Activated CD8-positive, alpha-beta memory T cell treated with anti-CD3 and anti-CD28 coated beads, Interleukin-2, amount 50 U/mL, for 24 hours (primary cell): ENCODE data around the gene MRPS6.

Experiments
- DNase-seq: peaks from one replicate; pipeline ENCODE4 v3.0.0-alpha.2; 2020; ENCODE audit errors: extremely low read depth

MRPS6 gene

DNA sequence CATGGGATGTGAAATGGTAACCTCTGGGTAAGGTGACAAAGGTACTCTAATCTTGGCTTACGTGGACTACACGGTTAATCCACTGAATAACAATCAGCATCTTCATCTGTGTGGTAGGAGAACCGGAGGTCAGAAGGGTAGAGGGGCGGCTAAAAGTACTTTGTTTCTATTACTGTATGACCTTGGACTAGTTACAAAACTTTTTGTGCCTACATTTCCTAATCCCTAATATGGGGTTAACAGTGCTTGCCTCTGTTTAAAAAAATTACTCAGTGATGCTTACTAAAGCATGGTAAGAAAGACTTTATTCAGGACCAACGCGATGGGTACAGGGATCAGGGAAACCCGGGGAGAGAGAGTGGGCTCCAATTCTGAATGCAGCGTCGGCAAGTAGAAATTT is 1.7 kb upstream of the MRPS6 start:
- DNase-seq, result no peak

DNA sequence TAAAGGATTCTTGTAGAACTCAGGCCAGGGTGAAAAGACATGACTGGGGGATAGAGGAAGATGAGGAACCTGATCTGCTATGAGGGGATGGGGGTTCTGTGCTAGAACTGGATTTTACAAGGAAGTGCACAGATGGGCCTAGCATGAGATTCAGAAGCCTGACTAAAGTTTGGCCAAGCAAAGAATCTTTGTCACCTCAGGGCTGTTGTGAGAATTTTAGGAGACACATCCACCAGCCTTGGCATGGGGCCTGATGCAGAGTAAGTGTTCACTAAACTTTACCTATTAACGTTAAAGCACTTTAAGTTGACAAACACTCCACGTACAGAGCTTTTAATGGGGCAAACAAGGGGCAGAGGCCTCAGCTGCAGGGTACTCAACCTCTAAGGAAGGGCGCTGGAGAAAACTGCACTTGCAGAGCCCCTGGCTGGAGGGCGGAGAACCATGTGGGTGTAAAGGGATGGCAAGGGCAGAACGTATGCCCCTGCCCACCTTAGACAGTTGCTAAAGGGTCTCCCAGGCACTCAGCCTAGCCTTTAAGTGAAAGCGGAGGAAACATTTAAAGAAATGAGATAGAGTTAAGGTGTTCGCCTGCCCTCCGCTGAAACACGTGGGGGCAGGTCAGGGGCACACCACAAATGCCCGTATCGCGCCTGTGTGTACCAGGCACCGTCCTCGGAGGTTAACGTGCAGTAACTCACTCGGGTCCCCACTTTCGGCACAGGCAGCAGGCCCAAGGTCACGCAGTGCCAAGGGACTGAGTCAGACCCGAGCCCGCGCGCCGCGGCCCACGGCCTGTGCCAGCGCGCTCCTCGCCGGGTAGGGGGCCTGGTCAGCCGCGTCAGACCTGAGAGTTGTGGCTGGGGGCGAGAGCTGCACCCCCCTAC is 990 bp upstream of the MRPS6 start:
- no peak for DNase-seq

DNA sequence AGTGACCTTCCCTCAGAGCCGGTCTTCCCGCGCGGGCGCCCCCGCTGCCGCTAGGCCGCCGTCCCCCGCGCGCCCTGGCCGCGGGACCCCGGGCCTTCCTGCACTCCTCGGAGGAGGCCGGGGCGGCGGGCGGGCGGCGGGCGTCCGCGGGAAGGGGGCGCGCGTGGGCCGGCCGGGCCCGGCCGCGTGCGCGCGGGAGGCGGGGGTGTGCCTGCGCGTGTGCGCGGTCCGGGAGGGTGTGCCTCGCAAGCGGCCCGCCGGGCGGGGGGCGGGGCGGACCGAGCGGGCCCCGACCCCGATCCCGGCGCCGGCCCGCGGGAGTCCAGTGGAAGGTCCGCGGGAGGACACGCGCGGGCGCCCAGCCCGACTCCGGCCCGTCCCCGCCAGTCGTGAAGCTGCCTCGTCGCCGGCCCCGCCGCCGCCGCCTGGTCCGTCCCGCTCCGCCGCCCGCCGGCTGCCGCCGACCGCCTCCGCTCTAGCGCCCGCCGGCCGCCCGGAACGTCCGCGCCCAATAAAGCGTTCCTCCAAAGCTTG is 438 bp downstream of the MRPS6 start:
- no peak for DNase-seq

DNA sequence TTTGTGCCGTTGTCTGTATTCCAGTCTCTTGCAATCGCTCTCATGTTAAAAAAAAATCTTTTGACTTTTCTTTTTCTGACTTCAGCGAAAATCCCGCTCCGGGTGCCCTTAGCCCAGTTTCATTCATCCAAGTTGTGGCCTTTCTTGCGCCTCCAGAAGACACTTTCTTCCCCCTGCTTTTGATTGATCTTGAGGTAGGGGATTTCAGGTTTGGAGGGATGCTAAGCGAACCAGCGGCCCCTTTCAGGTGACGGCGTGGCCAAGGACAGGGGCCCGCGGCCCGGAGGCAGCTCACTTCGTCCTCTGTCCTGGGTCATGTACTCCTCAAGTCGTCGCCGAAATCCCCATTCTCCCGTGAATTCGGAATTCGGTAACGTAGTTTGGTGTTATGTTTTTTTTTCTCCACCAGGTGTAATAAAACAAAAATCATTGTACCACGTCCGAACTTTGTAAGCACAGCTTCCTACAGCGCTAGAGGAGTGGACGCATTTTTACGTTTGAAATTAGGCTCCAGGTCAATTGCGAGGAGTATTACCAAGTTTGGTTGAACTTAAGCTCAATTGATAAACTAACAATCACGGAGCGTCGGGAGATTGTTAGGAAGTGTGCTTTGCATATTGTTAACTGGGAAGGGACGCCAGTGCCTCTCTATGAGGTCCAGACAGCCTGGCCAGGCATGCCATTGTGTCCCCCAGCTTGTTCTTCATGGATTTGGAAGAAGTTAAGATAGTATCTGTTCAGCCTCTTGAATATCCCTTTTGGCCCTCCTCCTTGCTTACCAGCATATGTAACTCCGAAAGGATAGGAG is 1.1 kb downstream of the MRPS6 start:
- no peak for DNase-seq

DNA sequence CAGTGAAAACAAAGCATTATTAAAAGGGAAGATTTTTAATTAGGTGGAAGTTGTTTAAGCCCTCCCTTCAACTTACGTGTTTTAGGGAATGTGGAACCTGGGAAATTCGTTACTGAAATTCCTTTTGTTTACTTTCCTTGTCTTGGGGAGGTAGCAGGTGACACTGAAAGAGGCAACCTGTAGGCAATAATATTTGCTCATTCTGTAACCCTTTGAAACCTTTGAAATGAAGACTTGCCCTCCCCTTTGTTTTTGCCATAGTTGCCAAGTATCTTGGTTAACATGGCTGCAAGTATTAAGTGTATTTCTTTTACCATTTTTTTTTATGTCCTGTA is 1.7 kb downstream of the MRPS6 start:
- DNase-seq, result no peak

DNA sequence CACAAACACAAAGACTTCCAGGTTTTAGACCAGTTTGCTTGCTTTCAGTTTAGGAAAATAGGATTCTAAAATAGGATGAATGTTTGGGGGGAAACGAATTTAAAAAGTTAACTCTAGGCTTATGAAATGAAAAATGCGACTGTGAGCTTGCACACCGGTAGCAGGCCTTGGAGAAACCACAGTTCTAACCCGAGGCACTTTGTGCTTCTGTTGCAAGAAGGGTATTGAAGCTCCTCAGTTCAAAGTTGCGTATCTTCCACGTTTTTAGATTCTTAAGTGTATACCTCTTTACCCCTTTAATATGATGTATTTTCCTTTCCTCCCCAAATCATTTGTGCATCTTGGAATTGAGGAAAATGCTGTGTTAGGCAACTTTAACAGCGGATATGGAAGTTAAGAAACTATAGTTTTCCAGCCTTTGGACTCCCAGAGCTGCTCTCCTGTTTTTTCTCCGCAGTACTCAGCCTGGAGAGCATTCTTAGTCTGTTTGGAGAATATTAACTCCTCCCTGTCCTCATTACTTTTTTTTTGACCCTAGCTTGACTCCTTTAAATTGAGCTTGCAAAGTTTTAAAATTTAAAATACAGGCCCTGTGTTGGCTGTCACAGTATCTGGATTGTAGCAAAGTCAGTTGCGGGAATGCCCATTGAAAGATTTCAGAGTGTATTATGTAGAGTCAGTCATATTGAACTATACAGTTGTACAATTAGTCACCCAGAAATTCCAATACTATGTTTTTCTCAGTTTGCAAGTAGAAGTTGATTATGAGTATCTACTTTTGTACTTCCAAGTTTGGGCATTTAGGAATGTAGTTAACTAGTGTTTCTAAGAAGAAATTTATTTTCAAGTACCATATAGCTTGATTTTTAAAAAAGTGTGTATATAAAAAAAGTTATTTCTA is 2.6 kb downstream of the MRPS6 start:
- DNase-seq, result no peak

DNA sequence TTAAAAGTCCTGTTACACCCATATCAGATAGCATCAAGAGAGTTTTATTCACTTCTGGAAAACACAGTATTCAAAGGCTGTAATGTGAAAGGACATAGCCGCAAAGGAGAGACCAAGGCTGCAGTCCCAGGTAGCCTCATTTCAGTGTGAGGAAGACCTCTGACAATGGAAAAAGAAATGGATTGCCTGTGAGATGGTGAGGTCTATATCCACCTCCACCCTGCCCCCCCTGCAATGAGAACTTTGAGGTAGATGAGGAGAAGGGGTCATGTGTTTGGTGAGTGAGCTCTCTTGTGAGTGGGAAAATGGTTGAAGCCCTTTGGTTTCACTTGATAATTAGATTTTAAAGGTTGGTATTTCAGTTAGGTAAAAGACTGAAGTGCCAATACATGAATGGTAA is 3.5 kb downstream of the MRPS6 start:
- no peak for DNase-seq

DNA sequence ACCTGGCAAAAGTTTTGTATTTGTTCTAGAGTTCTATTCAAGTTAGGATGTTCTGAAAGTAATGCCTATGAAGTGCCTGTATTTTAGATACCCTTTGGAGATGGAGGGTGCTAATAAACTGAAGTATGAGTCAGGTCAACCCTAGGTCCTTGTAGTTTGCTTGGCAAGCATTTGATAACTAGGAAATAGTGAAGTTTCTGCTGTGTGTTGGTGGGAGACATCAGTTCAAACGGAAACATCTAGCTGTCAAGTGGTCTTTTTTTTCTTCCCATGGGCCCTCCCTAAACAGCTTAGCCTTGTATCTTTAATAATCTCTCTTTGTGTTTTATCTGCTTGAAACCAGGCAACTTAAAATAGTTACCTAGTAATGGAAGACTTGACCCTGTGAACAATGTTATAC is 4.5 kb downstream of the MRPS6 start:
- no peak for DNase-seq

DNA sequence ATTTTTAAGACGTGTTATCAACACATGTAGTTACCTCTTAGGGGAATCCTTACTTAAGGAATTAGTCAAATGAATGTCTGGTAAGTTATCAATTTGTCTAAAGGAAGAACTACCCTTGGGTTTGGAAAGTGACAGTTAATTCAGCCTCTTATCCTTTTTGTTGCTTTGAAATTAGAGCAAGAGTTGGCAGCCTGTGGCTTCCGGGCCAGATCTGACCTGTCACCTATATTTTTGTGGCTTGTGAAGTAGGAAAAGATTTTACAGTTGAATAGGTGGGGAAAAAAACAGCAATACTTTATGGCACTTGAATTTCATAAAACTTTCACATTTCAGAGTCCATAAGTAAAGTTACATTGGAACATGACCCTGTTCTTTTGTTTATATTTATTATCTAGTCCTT is 5.5 kb downstream of the MRPS6 start:
- DNase-seq, result no peak

DNA sequence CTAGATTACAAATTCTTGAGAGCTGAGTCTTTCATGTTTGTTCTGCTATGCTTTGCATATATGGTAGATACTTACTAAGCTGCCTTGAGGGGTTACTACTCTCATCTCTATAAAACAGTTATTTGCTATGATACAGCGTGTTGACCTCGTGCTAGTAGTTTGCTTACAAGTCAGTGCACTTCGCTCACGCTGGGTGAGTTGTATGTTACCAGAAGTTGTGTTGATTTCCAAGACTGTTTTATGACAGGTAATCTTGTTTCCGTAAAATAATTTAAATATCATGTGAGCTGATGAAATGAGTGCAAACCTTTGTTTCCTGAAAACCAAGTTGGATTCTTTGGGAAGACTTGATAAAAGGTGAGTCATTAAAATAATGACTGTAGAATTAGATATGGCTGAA is 7.3 kb downstream of the MRPS6 start:
- DNase-seq, result no peak

DNA sequence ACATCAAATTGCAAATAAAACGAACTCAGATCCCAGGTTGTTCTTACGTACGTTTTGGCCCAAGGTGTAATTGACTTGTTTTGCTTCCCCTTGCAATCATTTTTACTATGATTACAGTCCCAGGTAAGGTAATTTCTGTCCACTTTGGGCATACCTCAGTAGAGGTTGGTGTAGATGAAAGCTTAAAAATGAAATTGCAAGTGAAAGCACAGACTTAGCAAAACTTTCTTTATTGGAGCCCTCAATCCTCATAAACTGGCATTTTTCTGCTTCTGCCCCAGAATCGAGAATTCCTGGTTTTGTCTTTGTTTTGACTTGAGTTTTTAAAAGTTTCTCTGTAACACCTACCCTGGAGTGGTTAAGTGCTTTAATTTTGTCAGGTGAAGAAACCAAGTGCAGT is 9.4 kb downstream of the MRPS6 start:
- DNase-seq, result no peak

DNA sequence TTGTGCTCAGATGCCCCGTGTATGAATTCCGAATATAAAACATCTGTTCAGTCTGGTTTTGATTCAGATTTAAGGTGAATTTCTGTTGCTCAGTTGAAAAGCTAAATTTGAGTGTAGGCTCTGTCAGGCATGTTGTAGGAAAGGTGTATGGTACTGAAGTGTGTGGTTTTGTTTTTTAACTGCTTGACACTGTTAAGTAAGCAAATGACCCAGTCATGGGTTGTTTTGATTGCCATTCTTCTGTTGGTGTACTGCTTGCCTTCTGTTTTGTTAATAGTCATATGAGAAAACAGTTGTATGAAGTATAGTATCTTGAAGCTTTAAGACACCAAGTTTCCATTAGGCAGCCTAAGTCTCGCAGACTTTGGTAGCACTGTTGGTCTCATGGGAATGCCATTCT is 10.0 kb downstream of the MRPS6 start:
- DNase-seq, result no peak

DNA sequence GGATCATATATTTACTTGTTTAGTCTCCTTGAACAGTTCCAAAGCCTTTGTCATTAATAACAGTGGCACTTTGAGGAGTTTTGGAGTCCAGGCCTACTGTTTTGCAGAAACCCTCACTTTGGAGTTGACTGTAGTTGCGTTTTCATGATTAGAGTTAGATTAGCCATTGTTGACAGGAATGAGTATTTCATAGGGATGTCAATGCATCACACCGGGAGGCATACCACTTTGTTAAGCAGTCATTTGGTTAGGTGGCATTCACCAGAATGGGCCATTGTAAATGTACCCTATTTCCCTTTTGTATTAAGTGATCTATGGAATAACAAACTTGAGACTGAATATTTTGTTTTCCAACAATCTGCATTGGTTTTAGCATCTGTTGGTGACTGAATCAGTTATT is 11.8 kb downstream of the MRPS6 start:
- no peak for DNase-seq

DNA sequence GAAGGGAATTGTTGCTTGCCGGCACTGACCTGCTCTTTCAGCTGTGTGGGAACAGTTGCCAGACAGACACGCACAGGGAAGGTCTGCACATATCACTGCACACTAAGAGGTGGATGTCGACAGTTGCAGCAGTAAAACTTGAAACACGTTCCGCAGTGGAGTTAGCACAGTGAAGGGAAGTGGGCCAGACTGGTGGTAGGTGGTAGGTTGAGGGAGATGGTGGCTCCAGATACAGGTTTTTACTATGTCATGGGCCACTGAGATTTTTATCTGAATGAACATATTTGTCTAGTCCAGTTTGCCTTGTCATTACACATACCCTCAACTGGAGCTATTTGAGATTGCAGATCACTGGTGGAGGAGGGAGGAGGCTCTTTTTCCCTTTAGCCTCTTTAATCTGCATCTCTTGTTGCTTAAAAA is 13.5 kb downstream of the MRPS6 start:
- DNase-seq, result no peak

DNA sequence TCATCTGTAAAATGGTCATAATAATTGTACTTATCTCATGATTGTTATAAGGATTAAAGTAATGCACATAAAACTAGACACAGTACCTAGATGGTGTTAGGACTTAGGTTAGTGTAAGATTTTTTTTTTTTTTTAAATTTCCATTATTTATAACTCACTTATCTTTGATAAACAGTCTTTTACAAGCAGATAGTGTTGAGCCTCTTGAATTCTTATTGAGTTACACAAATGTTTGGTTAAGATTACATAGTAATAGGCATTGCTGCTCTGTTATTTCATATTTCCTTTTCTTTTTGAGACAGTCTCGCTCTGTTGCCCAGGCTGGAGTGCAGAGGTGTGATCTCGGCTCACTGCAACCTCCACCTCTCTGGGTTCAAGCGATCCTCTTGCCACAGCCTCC is 15.4 kb downstream of the MRPS6 start:
- no peak for DNase-seq

DNA sequence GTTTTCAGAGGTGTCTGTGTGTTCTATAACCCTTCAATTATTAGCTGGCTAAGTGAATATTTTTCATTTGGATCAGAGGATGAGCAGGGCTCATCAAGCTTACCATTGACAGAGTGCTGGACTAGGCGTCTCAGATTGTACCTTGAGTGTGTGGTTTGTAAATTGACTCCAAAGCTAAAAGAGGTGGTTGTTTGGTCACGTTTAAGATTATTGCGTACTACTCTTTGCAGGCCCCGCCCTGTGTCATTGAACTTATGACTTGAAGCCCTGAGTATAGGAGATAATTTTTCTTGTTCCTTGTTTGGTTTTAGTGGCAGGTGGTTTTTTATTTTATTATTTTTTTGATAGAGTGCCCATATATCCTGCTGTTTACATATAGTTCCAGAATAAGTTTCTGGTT is 17.7 kb downstream of the MRPS6 start:
- DNase-seq, result no peak

DNA sequence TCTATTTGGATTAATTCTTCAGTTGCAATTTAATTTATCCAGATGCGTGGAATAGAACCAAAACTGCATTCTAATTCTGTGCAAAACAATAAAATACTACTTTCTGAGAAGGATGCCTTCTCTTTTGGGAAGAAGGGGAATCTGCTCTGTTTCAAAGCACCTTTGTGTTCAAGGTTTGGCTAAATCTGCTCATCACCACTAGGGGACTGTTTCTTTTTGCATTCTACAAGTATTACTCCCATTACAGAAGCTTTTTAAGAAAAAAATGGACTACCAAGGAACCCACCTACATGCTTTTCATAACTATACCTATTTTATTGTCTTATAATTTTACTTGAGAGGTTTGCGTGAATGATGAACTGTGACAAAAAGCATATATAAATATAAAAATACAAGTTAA is 18.2 kb downstream of the MRPS6 start:
- no peak for DNase-seq

DNA sequence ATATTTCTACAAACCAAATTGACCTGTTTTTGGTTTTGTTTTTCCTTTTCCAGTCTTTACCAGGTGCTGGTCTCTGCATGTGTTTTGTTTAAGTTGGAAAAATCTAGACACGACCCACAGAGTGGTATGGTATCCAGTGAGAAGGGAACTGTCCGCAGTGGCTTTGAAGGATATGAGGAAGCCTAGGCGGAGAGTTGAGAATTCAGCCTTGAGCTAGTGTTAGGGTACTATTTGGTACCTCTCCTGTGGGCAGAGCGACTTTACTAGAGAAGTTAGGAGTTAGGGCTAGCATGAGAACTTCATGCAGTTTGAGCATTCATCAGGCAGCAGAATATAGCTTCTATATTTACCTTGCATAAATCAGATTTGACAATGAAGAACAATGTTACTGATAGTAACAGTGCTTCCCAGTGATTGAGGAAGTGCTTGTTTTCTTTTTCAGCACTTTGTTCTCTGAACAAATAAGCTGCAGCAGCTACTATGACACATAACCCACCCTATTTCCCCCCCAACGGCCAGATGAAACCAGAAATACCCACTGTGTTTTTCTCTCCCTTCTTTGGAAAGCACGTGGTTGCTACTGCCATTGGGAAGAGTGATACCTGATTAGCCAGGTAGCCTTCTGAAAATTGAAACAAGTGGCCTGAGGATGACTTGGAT is 19.0 kb downstream of the MRPS6 start:
- no peak for DNase-seq

DNA sequence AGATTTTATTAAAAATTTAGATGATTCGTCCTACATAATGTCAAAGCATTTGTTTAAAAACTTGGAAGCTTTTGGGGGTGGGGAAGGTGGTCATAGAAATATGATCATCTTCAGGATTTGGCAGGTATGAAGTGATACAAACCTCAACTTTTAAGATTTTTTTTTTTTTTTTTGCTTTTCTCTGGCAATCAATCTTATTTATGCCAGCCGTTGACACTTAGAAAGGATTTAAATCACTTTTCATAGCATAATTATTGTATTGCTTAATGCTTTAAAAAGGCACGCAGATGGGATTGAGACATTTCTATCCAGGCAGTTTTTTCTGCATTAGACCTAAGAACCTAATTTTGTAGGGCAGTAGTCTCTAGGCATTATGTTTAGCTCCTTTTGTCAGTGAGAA is 19.7 kb downstream of the MRPS6 start:
- DNase-seq, result no peak

DNA sequence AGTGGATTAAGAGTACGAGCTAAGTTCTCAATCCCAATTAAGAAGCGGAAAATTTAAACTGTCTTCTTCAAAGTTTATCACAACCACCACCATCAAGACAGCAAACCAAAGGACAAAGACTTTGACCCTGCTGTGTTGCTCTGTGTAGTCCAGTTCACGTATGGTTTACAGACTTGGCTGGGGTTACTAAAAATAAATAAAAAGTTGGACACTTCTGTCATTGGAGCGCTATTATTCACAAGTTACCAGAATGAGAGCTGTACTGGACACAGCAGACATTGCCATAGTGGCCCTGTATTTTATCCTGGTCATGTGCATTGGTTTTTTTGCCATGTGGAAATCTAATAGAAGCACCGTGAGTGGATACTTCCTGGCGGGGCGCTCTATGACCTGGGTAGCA is 21.6 kb downstream of the MRPS6 start:
- no peak for DNase-seq

DNA sequence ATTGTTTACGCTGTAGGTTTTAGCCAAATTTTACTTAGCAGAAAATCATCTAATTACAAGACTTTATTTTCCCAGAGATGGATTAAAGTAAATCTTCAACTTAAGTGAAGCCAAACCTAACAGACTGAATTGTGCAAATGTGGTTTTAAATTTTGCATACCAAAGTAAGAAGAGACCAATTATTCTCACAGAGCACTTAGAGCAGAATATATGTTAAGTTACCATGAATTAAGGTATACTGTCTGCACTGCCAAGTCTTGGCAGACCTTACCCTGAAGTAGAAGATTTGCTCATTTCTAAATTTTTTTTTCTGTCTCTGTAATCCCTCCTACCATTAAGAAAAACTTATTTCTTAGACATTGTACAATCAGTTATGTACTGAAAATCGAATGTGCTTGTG is 24.1 kb downstream of the MRPS6 start:
- DNase-seq, result no peak

DNA sequence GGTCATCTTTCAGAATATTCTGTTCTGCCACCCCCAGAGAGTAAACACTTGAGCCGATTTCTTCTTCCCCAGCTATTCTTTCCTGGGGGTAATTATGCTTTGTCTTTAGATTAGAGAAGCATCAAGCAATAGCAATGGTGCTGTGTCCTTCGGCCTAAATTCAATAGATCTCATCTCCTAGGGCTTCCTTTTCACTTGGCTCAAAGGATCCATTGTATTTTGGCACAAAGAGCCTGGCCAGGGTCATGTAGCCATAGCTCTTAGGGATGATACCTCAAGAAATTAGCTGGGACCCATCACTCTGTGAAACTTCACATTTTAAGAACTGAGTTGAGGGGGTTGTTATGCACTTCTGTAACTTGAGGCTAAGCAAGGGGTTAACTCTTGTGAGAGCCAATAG is 27.0 kb downstream of the MRPS6 start:
- DNase-seq, result no peak
